ENCODE results near the gene SMURF2. TPM values are rescaled to one million over a fixed set of nuclear protein-coding genes. Genes with fewer than 3 reads are reported as not detected.
"Not testable (repeated sequence)": the region's sequence is repeated elsewhere in the genome, so short reads cannot be mapped to it uniquely, and the experiment has no call there.

SMURF2 gene
- total and polyA plus RNA-seq, 9 of the 15 experiments (the other 6 are each of a cell fraction or from before 2014, with no cell fraction given), result 3.8 to 22.0 (median 14.8) TPM

DNA sequence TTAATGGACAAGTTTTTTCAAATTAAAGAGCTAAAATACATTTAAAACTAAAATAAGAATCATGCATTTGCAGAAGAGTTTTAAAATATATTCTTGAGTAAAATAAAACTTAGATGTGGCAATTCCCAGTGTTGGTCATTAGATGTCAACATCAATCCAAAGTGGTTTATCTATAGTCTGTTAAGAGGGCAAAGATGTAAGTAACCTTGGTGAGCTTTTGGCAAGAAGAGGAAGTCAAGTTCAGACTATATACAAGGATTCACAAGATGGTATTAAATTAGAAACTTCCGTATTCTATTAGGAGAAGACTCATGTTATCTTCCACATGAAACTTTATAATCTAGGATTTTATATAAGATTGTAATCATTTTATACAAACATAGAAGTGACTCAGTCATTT, 82.2 kb downstream of the SMURF2 start (continued):
- TF ChIP-seq, protein P1, sequence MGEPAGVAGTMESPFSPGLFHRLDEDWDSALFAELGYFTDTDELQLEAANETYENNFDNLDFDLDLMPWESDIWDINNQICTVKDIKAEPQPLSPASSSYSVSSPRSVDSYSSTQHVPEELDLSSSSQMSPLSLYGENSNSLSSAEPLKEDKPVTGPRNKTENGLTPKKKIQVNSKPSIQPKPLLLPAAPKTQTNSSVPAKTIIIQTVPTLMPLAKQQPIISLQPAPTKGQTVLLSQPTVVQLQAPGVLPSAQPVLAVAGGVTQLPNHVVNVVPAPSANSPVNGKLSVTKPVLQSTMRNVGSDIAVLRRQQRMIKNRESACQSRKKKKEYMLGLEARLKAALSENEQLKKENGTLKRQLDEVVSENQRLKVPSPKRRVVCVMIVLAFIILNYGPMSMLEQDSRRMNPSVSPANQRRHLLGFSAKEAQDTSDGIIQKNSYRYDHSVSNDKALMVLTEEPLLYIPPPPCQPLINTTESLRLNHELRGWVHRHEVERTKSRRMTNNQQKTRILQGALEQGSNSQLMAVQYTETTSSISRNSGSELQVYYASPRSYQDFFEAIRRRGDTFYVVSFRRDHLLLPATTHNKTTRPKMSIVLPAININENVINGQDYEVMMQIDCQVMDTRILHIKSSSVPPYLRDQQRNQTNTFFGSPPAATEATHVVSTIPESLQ (CRISPR knock-in tag; IDR thresholded peaks at IDR 0.05), result no peak
- TF ChIP-seq TBP (optimal IDR thresholded peaks at IDR 0.05; ENCODE audit: low read depth, low read length), result no peak
- no peak for TF ChIP-seq NFRKB (IDR thresholded peaks at IDR 0.05; ENCODE audit: low read depth)
- no peak for TF ChIP-seq YY1 (IDR thresholded peaks at IDR 0.05; ENCODE audit: borderline replicate concordance in 1 of 3, control insufficient read depth in 1 of 3, extremely low read depth in 1 of 3, insufficient read depth in 3 of 3, insufficient read length in 1 of 3, insufficient replicate concordance in 2 of 3, low read depth in 1 of 3, low read length in 2 of 3)

- in situ Hi-C loops (cut with MboI); BruUV-seq (replicated peaks); DNase-seq (ENCODE audit: extremely low read depth in 1 of 4, low spot score in 3 of 4); H3K9me3 ChIP-seq (replicated peaks; ENCODE audit: control insufficient read depth, insufficient read depth, low read depth, low read length); H4K20me1 ChIP-seq (replicated peaks; ENCODE audit: control insufficient read depth, insufficient read depth, low read length); H3K27me3 ChIP-seq (ENCODE audit: control insufficient read depth in 2 of 2, insufficient read depth in 2 of 2, low read length in 2 of 2); H3K9ac ChIP-seq (ENCODE audit: insufficient read depth in 1 of 2, low read depth in 2 of 2, low read length in 2 of 2); H3K79me2 ChIP-seq (ENCODE audit: control insufficient read depth, insufficient read depth, low read length); ATAC-seq; FAIRE-seq; H2AFZ ChIP-seq (ENCODE audit: low read depth, low read length); H3K4me2 ChIP-seq (ENCODE audit: insufficient read depth, low read length); H3K27ac ChIP-seq (ENCODE audit: extremely low read depth, low read depth, low read length); H3K4me3 ChIP-seq; H3K9me1 ChIP-seq (ENCODE audit: control insufficient read depth, insufficient read depth, low read length); intact Hi-C loops (cut with micrococcal nuclease): not testable (repeated sequence)
- CTCF ChIA-PET (ENCODE audit: low intra/inter-chr PET ratio), result interaction anchor here (0.6 kb wide), 1 partner anchor 470 kb away, joined by 3 read pairs; no protein-coding TSS in a partner anchor
- WGBS (ENCODE audit: insufficient coverage, low coverage, missing lambda C conversion rate), result 94% methylated on average over 4 of the region's 4 CpGs
- Histone ChIP-seq H3K36me3 (ENCODE audit: control insufficient read depth, insufficient read depth, low read length) (peaks cover 18% of the 10 kb centered on the region), H3K4me1 (replicated peaks in 1 of 2; ENCODE audit: control insufficient read depth in 2 of 2, insufficient read depth in 2 of 2, low read length in 2 of 2) (peaks cover 7 to 16% of the 10 kb centered on the region in 2 experiments; a peak in 4 of 5 replicates)
- POLR2A ChIA-PET, result interaction anchor here (1.2 kb wide), 1 partner anchor 71 kb away, joined by 3 read pairs; the partner anchor contains the start of genes CEP95 and DDX5
- TF ChIP-seq RBM25 (IDR thresholded peaks at IDR 0.05; ENCODE audit: low read depth, low read length, severe bottlenecking) (peak; percentile 7), SMARCA5 (IDR thresholded peaks at IDR 0.05) (0 out of 2 replicates have a peak, but pooled peaks have one; percentile 40), ZNF146 (CRISPR knock-in tag; IDR thresholded peaks at IDR 0.05; ENCODE audit: unreplicated experiment) (peak; percentile 90), KDM1A (IDR thresholded peaks at IDR 0.05) (peak in 1 of 2 experiments; percentile 50; a peak in 1 of 4 replicates), BCOR (IDR thresholded peaks at IDR 0.05) (peak; percentile 71)
Measured at GRCh38 chr17:64577025-64577424, 85.1 kb downstream of the SMURF2 start.

Measured in K562 (cell line).